Daoy (cell line): ENCODE measurements around the gene TNNI2. TPM values are rescaled to one million over a fixed set of nuclear protein-coding genes. Genes with fewer than 3 reads are reported as not detected.
A peak's percentile ranks its signal among the peaks of the same experiment; 100 is the strongest.

Source experiments
- DNase-seq: peaks from one replicate; pipeline ENCODE4 v3.0.0-alpha.2; 2015; ENCODE audit warnings: low read depth
- total RNA-seq: library from RNA; depleted of rRNA; stranded (reverse); fragments of >200 nt; shearing (Covaris generic); gene quantifications from 2 replicates; pipeline ENCODE4 v1.2.3, GENCODE V29; 2014

Gene TNNI2
- total RNA-seq, 1 experiment from 2014 or later, result not detected

GRCh38 chr11:1821562-1821961 is 17.2 kb upstream of the TNNI2 start:
- no peak for DNase-seq

DNA sequence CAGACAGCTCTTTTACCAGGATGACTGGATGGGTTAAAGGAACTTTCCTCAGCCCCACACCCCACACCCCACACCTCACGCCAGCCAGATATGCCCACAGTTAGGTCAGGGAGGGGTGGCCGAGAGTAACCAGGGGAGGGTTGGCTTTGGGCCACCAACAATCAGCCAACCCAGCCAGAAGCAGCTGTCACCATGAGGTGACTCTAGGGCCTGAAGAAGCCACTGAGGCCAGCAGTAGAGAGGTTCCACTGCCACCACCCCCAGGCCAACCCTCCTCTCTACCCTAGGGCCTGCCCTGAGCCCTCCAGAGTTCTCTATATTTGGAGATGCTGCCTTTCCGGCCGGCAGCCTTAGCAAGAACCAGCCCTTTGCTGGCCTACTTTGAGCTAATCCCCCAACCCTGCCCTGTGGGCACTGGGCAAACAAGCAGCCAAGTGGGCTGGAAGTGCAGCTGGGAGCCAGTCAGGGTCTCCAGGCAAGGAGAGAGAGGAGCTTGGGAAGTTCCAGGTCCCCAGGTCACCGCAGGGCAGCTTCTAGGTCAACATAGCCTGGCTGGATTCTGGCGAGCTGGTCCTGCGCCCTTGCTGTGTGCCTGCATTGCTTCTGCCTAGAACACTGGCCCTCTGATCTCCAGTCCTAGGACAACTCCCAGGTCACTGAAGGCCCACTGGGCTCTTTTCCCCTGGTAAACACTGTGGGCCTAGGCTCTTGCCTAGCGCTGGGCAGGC is 16.0 kb upstream of the TNNI2 start:
- no peak for DNase-seq

GRCh38 chr11:1823376-1824220 is 15.2 kb upstream of the TNNI2 start:
- no peak for DNase-seq

DNA sequence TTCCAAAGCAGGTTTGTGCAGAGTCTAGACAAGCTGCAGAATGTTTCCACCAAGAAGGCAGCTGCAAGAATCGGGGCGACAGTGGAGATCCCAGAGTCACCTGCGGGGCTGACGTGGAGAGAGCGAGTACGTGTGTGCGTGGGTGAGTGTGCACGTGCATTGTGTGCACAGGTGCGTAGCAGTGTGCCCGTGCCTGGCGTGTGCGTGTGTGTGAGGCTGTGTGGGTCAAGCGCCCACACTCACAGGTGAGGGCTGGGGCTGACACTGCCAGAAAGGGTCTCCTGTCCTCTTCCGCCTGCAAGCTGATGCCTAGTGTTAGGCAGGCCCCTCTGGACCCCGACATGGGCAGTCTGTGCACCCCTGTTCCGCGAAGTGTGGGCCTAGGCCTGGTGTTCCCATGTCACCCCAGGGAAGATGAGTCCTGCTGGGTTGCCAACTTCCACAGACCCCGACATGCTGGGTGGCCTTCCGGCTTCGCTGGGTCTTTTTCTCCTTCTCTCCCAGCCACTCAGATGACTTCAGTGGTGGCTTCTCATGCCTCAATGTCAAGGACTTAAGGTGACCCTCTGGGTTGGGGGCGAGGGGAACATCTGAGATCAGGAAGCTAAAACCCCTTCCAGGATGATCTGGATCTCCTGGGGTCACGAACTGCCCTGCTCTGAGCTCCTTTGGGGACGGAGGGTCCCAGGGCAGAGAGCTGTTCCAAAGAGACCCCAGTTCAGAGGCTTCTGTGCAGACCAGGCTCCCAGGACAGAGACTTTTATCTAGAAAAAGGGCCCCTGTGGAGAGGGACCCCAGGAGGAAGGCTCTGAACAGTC is 14.4 kb upstream of the TNNI2 start:
- DNase-seq, result no peak

GRCh38 chr11:1825039-1825740 is 13.6 kb upstream of the TNNI2 start:
- peak; percentile 27 for DNase-seq

GRCh38 chr11:1825785-1826451 is 12.9 kb upstream of the TNNI2 start:
- DNase-seq, result no peak

DNA sequence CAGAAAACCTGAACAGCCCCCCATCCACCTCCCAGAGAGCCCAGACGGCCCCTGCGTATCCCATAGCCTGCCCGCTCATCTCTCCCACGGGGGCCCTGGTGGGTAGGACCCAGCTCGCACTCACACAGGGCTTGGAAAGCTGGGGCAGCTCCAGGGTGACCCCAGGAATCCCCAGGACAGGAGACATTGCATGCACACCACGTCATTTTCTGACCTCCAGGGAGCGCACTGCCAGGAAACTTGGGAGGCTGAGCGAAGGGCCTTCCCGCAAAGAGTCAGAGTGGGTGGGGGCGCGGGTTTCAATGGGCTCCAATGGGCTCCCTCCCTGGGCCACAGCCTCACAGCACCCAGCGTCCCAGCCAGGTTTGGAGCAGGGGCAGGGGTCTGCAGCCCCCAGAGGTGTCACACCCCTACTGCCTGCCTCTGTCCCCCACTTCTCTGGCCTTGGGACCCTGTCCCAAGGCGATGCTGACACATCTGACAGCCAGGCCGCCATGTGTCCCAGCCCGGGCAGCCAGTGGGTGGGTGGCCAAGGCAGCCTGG is 12.2 kb upstream of the TNNI2 start:
- peak; percentile 80 for DNase-seq

DNA sequence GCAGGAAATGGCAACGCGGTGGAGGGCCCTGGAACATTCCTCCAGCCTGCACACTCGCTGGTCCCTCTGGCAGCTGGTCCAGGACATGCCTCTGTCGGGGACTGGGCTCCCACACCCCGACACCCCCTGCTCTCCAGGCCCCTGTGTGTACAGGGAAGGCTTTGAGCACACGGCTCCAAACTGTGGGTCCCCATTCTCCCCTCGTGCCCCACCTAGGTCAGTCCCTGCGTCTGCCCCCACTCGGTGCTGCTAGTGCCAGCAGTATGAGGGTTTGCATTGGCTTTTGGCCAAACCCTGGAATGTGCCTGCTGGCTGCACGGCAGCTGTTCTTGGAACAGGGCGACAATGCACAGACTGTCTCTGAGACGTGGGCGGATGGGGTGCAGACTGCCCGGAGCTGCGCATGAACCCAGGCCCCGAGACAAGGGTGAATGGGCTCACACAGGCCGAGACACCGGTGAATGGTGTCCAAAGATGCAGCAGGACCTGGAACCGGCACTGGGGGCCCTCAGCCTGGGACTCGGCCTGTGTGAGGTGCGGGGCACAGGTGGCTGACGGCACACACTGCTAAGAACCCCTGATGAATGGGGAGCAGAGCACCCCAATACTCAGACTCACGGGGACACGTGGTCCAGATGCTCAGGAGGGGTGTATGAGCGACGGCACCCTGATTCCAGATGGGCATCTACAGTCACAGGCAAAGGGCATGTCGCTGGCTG is 11.5 kb upstream of the TNNI2 start:
- DNase-seq, result peak; percentile 93

DNA sequence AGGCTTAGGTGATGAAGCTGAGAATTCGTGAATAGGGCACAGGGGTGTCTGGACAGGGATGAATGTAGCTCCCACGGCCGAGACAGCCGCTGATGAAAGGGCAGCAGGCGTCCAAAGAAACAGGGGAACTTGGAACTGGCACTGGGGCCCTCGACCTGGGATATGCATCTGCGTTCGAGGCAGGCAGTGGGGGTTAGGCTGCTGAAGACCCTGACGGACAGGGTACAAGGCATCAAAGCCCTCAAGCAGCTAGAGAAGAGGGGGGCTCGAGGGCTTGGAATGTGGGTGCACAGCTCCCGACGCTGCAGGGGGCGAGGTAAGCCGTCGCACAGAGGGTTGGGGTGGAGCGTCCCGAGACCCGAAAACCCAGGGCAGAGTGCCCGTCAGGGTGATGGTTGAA is 10.8 kb upstream of the TNNI2 start:
- no peak for DNase-seq

DNA sequence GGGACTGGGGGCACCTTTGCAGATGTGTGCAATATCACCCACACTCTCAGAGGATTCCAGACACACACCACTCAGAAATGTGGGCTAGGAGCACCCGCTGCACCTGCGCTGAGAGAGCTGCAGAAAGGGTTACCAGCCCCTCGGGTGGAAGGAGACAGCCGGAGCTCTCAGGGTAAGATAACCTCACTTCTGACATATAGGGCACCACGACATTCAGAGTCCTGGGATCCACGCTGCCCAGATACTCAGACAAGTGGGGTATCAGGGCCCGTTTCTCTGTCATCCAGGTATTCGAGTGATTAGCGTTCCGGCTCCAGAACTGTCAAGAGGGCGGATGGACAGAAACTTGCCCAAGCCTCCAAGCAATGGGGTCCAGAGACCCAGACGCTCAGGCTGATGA is 10.2 kb upstream of the TNNI2 start:
- no peak for DNase-seq

DNA sequence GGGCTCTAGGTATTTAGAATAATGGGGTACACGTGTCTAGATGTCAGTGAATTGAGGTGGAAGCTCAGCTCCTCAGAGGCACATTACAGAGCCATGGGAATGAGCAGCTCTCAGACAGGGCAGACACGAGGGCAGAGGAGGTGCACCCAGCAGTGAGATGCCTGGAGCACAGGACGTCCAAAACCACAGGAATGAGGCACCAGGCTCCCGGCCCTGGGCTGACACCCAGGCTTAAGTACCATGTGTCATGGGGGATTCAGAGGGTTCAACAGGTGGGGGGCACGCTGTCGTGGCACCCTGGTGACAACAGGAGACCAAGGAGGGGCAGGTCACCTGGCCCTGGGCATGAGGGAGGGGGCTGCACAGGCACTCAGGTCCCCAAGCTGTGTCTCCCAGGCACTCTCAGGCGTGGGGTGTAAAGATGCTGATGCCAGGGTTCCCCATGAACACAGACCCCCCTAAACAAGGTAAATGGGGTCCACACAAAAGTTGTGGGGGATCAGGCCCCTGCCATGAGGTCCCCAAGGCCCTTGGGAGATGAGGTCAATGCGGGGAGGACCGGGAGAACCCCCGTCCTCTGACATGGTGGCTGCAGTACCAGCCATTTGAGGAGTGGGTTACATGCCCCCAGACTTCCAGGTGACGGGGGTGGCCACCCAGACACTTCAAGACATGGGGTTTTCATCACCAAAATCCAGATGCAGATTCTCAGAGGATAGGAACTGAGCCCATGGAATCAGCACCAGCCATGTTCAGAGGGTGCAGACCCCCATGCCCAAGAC is 9.6 kb upstream of the TNNI2 start:
- DNase-seq, result peak; percentile 86

DNA sequence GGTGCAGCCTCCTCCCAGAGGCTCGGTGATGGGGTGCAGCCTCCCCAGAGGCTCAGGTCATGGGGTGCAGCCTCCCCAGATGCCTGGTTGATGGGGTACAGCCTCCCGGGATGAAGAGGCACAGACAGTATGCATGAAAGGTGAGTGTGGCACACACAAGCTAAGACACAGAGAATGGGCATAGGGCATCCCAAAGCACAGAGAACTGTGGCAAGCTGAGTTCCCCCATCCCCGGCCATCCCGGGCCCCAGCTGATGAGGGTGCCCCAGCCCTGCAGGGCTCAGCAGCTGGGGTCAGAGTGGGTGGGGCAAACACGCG is 8.8 kb upstream of the TNNI2 start:
- DNase-seq, result no peak

- DNase-seq, result peak; percentile 30
Measured at GRCh38 chr11:1830322-1831223, 8.2 kb upstream of the TNNI2 start.

DNA sequence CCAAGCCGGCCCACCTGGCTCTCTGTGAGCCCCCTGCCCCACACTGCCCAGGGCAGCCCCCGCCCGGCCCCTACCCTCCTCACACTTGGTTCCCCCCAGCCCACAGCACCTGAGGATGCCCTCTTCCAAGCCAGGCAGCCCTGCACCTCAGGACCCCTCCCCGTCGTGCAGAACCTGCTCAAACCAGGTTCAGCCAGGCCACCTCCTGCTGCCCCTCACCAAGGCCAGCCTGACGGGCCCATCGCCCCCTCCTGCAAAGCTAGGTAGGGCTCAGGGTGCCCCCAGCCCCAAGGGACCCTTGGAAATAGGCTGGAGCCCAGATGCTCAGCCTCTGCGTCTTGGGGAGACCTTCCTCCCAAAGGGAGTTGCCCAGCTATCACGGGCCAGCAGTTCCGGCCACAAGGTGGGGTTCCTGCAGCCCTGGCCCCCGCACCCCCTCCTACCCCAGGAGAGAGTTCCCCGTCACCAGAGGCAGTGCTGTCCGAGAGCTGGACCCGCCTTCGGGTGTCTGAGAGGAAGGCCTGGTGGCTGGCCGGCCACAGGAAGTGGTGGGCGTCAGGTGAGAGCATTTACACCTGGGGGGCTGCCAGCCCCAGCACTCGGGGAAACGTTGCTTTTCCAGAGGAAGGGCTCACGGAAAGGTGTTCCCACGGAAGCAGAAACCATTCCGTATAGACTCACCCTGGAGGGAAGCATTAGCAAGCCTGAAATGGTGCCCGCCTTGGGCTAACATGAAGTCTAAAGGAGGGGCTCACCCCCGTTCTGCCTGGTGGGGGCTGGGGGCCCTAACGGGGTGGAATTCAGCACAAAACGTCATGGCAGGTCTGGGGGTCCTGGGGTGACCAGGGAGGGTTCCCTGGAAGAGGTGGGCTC is 7.2 kb upstream of the TNNI2 start:
- DNase-seq, result no peak

DNA sequence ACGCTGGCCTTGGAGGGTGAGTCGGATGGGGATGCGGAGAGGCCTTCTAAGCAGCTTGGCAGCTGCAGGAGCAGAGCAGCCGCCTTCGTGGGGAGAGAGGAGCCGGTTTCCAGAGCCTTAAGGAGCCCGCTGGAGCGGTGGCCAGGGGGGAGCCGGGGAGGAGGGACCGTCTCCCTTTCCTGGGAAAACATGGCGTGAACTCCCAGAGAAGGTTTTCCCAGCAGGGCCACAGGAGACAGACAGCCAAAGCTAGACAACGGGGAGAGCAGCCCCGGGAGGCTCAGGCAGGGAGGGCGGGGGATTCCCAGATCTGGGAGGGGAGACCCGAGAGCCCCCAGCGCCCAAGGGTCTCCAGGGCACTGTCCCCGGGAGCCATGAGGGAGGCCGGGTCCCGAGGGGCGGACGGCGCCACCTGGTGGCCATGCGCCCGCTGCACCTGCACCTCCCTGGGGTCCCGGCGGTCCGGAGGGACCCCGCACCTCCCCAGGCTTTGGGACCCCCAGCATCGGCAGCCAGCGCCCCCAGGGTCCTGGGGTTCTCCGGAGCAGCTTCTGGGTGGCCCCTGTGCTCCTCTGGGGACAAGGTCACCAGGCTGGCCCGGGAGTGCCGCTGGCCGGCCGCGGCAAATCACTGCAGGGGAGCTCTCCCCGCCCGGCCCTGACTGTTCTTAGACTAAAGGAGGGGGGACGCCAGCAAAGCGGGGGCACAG is 6.4 kb upstream of the TNNI2 start:
- DNase-seq, result peak; percentile 63

DNA sequence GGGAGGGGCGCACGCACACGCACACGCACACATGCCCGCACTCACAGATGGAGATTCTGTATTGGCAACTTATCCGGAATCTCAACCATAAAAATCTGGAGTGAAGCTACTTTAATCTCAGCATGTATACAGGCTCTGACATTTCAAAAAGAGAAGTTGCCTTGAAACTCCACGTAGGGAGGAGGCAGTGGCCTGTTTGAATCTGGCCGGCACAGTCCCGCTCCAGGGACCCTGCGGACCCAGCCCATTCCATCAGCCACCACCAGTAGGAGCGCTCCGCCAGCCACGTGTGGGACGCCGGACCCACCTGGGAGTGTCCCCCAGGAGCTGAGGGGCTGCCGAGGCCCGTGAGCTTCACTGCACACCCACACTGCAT is 5.9 kb upstream of the TNNI2 start:
- DNase-seq, result no peak

GRCh38 chr11:1834062-1834610 is 4.6 kb upstream of the TNNI2 start:
- no peak for DNase-seq
